ENCODE measurements around the gene DCAF6. TPM values are rescaled to one million over a fixed set of nuclear protein-coding genes. Genes with fewer than 3 reads are reported as not detected.
"Not testable (repeated sequence)": the region's sequence is repeated elsewhere in the genome, so short reads cannot be mapped to it uniquely, and the experiment has no call there.

DCAF6 gene
- total RNA-seq, 1 experiment from 2014 or later = 75.1 TPM

- peak; percentile 43 for DNase-seq (ENCODE audit: low read depth)
- in situ Hi-C loops (cut with HindIII; ENCODE audit: low pct_unique_long_range_greater_than_20kb, low sequenced_read_pairs) = no loop called here
Observed at GRCh38 chr1:167922611-167923074, 13.8 kb upstream of the DCAF6 start.

GRCh38 chr1:167923324-167924056 lies 13.0 kb upstream of the DCAF6 start:
- in situ Hi-C loops (cut with HindIII; ENCODE audit: low pct_unique_long_range_greater_than_20kb, low sequenced_read_pairs) = no loop called here
- DNase-seq (ENCODE audit: low read depth) = no peak

GRCh38 chr1:167924102-167924501 lies 12.4 kb upstream of the DCAF6 start:
- no peak for DNase-seq (ENCODE audit: low read depth)
- in situ Hi-C loops (cut with HindIII; ENCODE audit: low pct_unique_long_range_greater_than_20kb, low sequenced_read_pairs) = no loop called here

- in situ Hi-C loops (cut with HindIII; ENCODE audit: low pct_unique_long_range_greater_than_20kb, low sequenced_read_pairs) = no loop called here
- no peak for DNase-seq (ENCODE audit: low read depth)
Observed at GRCh38 chr1:167924543-167925231, 11.8 kb upstream of the DCAF6 start.

GRCh38 chr1:167926486-167926997 lies 9.9 kb upstream of the DCAF6 start:
- DNase-seq (ENCODE audit: low read depth) = peak; percentile 73
- in situ Hi-C loops (cut with HindIII; ENCODE audit: low pct_unique_long_range_greater_than_20kb, low sequenced_read_pairs) = no loop called here

- no peak for DNase-seq (ENCODE audit: low read depth)
- in situ Hi-C loops (cut with HindIII; ENCODE audit: low pct_unique_long_range_greater_than_20kb, low sequenced_read_pairs) = no loop called here
Observed at GRCh38 chr1:167927046-167927754, 9.3 kb upstream of the DCAF6 start.

GRCh38 chr1:167928457-167928852 lies 8.0 kb upstream of the DCAF6 start:
- no peak for DNase-seq (ENCODE audit: low read depth)
- in situ Hi-C loops (cut with HindIII; ENCODE audit: low pct_unique_long_range_greater_than_20kb, low sequenced_read_pairs) = no loop called here

GRCh38 chr1:167928919-167929318 lies 7.6 kb upstream of the DCAF6 start:
- in situ Hi-C loops (cut with HindIII; ENCODE audit: low pct_unique_long_range_greater_than_20kb, low sequenced_read_pairs) = not testable (repeated sequence)
- DNase-seq (ENCODE audit: low read depth) = peak; percentile 39

GRCh38 chr1:167929725-167930124 lies 6.8 kb upstream of the DCAF6 start:
- peak; percentile 48 for DNase-seq (ENCODE audit: low read depth)
- in situ Hi-C loops (cut with HindIII; ENCODE audit: low pct_unique_long_range_greater_than_20kb, low sequenced_read_pairs) = no loop called here

GRCh38 chr1:167933788-167934187 lies 2.7 kb upstream of the DCAF6 start:
- no peak for DNase-seq (ENCODE audit: low read depth)
- in situ Hi-C loops (cut with HindIII; ENCODE audit: low pct_unique_long_range_greater_than_20kb, low sequenced_read_pairs) = no loop called here

- in situ Hi-C loops (cut with HindIII; ENCODE audit: low pct_unique_long_range_greater_than_20kb, low sequenced_read_pairs) = no loop called here
Observed at GRCh38 chr1:167934426-167935215, 1.9 kb upstream of the DCAF6 start.

GRCh38 chr1:167935216-167936067 lies 1.0 kb upstream of the DCAF6 start:
- in situ Hi-C loops (cut with HindIII; ENCODE audit: low pct_unique_long_range_greater_than_20kb, low sequenced_read_pairs) = no loop called here
- DNase-seq (ENCODE audit: low read depth) = peak; percentile 64

More at GRCh38 chr1:167934426-167935215, 1.9 kb upstream of the DCAF6 start:
- no peak for DNase-seq (ENCODE audit: low read depth)

GRCh38 chr1:167936930-167937708 lies 636 bp downstream of the DCAF6 start, which contains the start of gene MPC2:
TSS of gene MPC2 (minus strand) at chr1:167937072. CDS start at chr1:167935841, 1,231 bp downstream.
- in situ Hi-C loops (cut with HindIII; ENCODE audit: low pct_unique_long_range_greater_than_20kb, low sequenced_read_pairs) = no loop called here
- peak; percentile 61 for DNase-seq (ENCODE audit: low read depth)

GRCh38 chr1:167937709-167938010 lies 1.2 kb downstream of the DCAF6 start:
- in situ Hi-C loops (cut with HindIII; ENCODE audit: low pct_unique_long_range_greater_than_20kb, low sequenced_read_pairs) = no loop called here

GRCh38 chr1:167938080-167938636 lies 1.7 kb downstream of the DCAF6 start:
- in situ Hi-C loops (cut with HindIII; ENCODE audit: low pct_unique_long_range_greater_than_20kb, low sequenced_read_pairs) = no loop called here

More at GRCh38 chr1:167937709-167938010, 1.2 kb downstream of the DCAF6 start:
- no peak for DNase-seq (ENCODE audit: low read depth)

GRCh38 chr1:167940264-167940663 lies 3.8 kb downstream of the DCAF6 start:
- in situ Hi-C loops (cut with HindIII; ENCODE audit: low pct_unique_long_range_greater_than_20kb, low sequenced_read_pairs) = no loop called here
- no peak for DNase-seq (ENCODE audit: low read depth)

More at GRCh38 chr1:167938080-167938636, 1.7 kb downstream of the DCAF6 start:
- DNase-seq (ENCODE audit: low read depth) = no peak

Measured in Caki2 (cell line).